ENCODE data around the gene ZDHHC18. TPM values are rescaled to one million over a fixed set of nuclear protein-coding genes. Genes with fewer than 3 reads are reported as not detected.
"Not testable (repeated sequence)": the region's sequence is repeated elsewhere in the genome, so short reads cannot be mapped to it uniquely, and the experiment has no call there.

The ZDHHC18 gene
- total RNA-seq, 6 experiments from 2014 or later, result 19.2 to 31.6 (median 23.8) TPM

DNA sequence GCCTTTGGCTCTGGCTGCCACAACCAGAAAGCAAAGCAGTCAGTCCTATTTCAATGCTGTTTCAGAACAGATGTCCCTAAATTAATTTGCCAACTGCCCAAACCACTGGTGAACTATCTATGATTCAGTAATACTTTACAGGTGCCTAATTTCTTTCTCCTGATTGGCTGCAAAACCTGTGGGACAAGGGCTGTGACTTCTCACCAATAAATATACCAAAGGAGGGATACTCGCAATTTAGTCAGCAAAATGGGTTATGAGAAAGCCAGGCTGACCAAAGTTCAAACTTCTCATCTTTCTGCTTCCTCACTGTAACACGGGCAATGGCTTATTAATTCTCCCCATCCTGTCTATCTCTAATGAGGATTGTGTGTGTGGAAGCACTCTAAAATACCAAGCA is 50.8 kb downstream of the ZDHHC18 start:
- Mint-ChIP-seq H3K27me3 (ENCODE audit: insufficient read depth) (peaks cover 2% of the 10 kb centered on the region), H3K4me3 (no peak overlapping the region), H3K27ac (no peak overlapping the region), H3K36me3 (ENCODE audit: low read depth) (peaks cover 6% of the 10 kb centered on the region), H3K4me1 (ENCODE audit: low read depth) (no peaks in the 10 kb centered on the region), H3K9me3 (no peaks in the 10 kb centered on the region)
- TF ChIP-seq CTCF (IDR thresholded peaks at IDR 0.05), result no peak
- no peak for DNase-seq

DNA sequence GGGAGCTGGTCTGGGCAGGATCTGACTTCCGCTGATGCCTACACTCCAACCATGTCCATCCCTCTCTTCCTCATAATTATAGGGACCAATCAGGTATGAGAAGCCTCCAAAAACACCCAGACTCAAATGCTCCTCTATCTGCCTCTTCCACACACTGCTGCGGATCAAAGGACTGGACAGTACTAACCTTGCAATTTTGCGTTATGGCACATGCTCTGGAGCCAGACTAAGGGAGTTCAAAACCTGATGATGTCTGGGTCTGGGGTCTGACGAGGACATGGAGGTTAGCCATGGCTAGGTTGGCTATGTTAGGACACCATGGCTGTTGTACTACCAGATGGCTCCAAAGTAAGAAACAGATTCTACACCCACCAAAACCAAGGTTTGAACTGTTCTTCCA is 53.3 kb downstream of the ZDHHC18 start:
- Mint-ChIP-seq H3K4me1 (ENCODE audit: low read depth) (no peaks in the 10 kb centered on the region), H3K27ac (no peak overlapping the region), H3K27me3 (ENCODE audit: insufficient read depth) (peaks cover 2% of the 10 kb centered on the region), H3K36me3 (ENCODE audit: low read depth) (peaks cover 24% of the 10 kb centered on the region), H3K4me3 (no peak overlapping the region), H3K9me3 (no peaks in the 10 kb centered on the region)
- no peak for DNase-seq
- no peak for TF ChIP-seq CTCF (IDR thresholded peaks at IDR 0.05)

- not testable (repeated sequence) for H3K27ac Mint-ChIP-seq; H3K9me3 Mint-ChIP-seq; H3K4me1 Mint-ChIP-seq (ENCODE audit: low read depth); DNase-seq; H3K27me3 Mint-ChIP-seq (ENCODE audit: insufficient read depth); H3K4me3 Mint-ChIP-seq
- peaks cover 28% of the 10 kb centered on the region for H3K36me3 Mint-ChIP-seq (ENCODE audit: low read depth)
These were observed 55.1 kb downstream of the ZDHHC18 start for GRCh38 chr1:26881611-26882010.

DNA sequence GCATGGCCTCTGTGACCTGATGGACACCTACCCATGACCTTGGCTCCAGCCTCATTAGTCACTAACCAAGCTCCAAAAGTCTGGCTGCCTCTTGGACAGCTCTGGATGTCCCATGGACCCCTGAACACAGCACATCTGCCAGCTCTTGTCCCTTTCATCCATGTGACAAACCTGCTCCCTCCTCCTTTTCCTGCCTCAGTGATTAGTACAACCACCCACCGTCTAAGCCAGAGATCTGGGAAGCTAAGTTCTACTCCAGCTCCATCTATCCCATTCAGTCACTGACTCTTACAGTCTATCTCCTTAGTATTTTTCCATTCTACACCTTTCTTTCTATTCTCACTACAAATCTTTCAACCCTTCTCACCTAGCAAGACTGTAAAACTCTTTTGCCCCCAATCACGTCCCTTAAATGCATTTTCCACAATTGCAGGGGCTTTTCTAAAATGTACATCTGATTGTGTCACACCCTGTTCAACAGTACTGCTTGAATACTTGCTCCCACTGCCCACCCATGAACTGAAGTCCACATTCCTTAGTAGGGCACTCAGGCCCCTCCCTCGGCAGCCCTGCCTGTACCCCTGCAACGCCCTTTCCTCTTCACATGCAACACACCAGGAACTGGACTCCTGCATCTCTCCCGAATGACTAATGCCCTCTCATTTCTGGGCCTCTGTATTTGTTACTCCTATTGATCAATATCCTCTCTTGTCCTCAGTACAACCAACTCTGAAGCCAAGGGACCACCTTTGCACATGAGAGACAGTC is 56.4 kb downstream of the ZDHHC18 start:
- Mint-ChIP-seq H3K9me3 (no peaks in the 10 kb centered on the region), H3K4me1 (ENCODE audit: low read depth) (0 out of 2 replicates have a peak, but pooled peaks cover 4% of the 10 kb centered on the region), H3K36me3 (ENCODE audit: low read depth) (peaks cover 32% of the 10 kb centered on the region), H3K27ac (peak overlapping the region; percentile 42; the same call in 1 of the 2 replicates), H3K27me3 (ENCODE audit: insufficient read depth) (no peaks in the 10 kb centered on the region; the same call in 1 of the 2 replicates), H3K4me3 (no peak overlapping the region)
- DNase-seq, result no peak
- TF ChIP-seq CTCF (IDR thresholded peaks at IDR 0.05), result no peak

GRCh38 chr1:26887125-26887524 is 60.6 kb downstream of the ZDHHC18 start:
- peak; percentile 42 for DNase-seq
- H3K27ac Mint-ChIP-seq, result peak overlapping the region; percentile 19; the same call in 1 of the 2 replicates

More at GRCh38 chr1:26887125-26887524, 60.6 kb downstream of the ZDHHC18 start:
- Mint-ChIP-seq H3K36me3 (ENCODE audit: low read depth) (peaks cover 45% of the 10 kb centered on the region), H3K4me3 (no peak overlapping the region), H3K27me3 (ENCODE audit: insufficient read depth) (no peaks in the 10 kb centered on the region; the same call in none of the 2 replicates), H3K9me3 (no peaks in the 10 kb centered on the region), H3K4me1 (ENCODE audit: low read depth) (peaks cover 24% of the 10 kb centered on the region)
- peak; percentile 79 for TF ChIP-seq CTCF (IDR thresholded peaks at IDR 0.05)
